Measurements from ENCODE around the gene HPN. TPM values are rescaled to one million over a fixed set of nuclear protein-coding genes. Genes with fewer than 3 reads are reported as not detected.

Gene HPN
- total RNA-seq, 1 donor from 2014 or later, result under 0.01 TPM

GRCh38 chr19:35080613-35081170 is 39.2 kb downstream of the HPN start:
- DNase-seq (ENCODE audit: low read depth in 2 of 2), result no peak

GRCh38 chr19:35081201-35081600 is 39.7 kb downstream of the HPN start:
- no peak for DNase-seq (ENCODE audit: low read depth in 2 of 2)

- DNase-seq (ENCODE audit: low read depth in 2 of 2), result no peak
Observed at GRCh38 chr19:35083691-35084508, 42.4 kb downstream of the HPN start.

- DNase-seq (ENCODE audit: low read depth in 2 of 2), result no peak
Observed at GRCh38 chr19:35084509-35084762, 42.9 kb downstream of the HPN start.

DNA sequence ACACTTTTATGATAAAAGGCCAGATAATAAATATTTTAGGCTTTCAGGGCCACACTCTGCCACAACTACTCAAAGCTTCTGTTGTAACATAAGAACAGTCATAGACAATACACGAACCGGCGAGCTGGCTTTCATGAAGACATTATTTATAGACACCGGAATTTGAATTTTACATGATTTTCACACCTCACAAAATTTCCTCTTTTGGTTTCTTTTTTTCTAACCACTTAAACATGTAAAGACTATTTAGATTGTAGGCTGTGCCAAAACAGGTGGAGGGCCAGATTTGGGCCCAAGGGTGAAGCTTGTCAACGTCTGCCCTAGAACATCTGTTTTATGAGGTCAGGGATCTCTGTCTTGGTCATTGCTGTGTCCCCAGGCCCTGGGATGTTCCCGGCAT is 44.4 kb downstream of the HPN start:
- DNase-seq (ENCODE audit: low read depth in 2 of 2), result no peak

DNA sequence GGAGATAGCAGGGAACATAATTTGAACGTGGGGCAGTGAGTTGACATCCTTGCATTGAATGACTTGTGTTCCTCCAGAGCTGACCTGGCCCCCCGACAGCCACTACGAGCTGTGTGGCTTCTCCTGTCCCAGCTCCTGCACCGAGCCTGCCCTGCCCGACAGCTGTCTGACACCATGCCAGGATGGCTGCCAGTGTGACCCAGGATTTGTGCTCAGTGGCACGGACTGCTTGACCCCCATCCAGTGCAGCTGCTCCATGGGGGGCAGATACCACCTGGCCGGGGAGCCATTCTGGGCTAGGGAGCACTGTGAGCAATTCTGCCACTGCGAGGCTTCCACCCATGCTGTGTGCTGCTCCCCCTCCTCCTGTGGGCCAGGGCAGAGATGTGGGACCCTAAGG is 44.9 kb downstream of the HPN start:
- no peak for DNase-seq (ENCODE audit: low read depth in 2 of 2)

- no peak for DNase-seq (ENCODE audit: low read depth in 2 of 2)
Observed at GRCh38 chr19:35087393-35087792, 45.9 kb downstream of the HPN start.

- peak in 1 of 2 donors; percentile 55 for DNase-seq (ENCODE audit: low read depth in 2 of 2)
Observed at GRCh38 chr19:35088131-35088913, 46.8 kb downstream of the HPN start.

- DNase-seq (ENCODE audit: low read depth in 2 of 2), result no peak
Observed at GRCh38 chr19:35089554-35089953, 48.0 kb downstream of the HPN start.

DNA sequence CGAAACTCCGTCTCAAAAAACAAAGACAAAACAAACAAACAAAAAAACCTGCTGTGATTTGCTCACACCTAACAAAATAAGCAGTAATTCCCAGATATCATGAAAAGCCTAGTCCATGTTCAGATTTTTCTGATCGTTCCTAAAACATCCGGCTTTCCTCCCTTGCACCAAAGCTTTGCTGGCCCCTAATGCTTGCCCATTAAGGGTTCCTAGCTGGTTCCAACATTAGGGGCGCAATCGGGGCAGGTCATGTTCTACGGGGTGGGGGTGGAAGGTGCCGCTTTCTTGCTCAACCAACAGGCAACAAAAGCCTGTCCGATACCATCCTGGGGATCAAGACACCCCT is 48.6 kb downstream of the HPN start:
- DNase-seq (ENCODE audit: low read depth in 2 of 2), result no peak

GRCh38 chr19:35090506-35091214 is 49.1 kb downstream of the HPN start:
- peak; percentile 56 to 72 for DNase-seq (ENCODE audit: low read depth in 2 of 2)

DNA sequence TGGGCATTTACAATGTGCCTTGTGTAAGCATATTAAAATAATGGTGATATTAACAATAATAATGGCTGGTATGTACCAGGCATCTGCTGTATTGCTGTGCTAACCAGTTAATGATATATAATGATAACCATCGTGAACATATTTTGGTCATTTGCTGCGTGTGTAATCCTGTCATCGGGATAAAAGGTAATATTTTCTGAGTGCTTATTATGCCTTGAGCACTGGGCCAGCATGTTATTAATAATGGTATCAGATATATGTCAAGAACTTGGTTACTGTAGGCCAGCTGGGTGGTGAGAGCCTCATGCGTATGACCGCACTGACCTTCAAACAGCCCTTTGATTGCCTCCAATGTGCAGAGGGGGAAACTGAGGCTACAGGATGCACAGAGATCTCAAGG is 51.9 kb downstream of the HPN start:
- DNase-seq (ENCODE audit: low read depth in 2 of 2), result no peak

- no peak for DNase-seq (ENCODE audit: low read depth in 2 of 2)
Observed at GRCh38 chr19:35093941-35094647, 52.6 kb downstream of the HPN start.

DNA sequence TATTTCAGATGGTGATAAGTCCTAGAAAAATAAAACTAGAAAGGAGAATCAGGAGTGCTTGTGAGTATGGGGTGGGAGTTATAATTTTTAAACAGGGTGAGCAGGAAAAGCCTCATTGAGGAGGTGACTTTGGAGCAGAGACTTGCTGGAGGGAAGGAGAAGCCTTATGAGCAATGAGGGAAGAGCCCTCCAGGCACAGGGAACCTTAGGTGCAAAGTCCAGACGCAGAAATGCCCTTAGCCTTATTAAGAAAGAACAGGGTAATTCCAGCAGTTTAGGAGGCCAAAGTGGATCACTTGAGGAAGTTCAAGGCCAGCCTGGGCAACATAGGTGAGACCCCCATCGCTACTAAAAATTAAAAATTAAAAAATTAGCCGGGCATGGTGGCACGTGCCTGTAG is 53.1 kb downstream of the HPN start:
- no peak for DNase-seq (ENCODE audit: low read depth in 2 of 2)

GRCh38 chr19:35095667-35096368 is 54.3 kb downstream of the HPN start:
- DNase-seq (ENCODE audit: low read depth in 2 of 2), result no peak

- no peak for DNase-seq (ENCODE audit: low read depth in 2 of 2)
Observed at GRCh38 chr19:35098413-35099049, 57.0 kb downstream of the HPN start.

- DNase-seq (ENCODE audit: low read depth in 2 of 2), result no peak
Observed at GRCh38 chr19:35099155-35099896, 57.8 kb downstream of the HPN start.

DNA sequence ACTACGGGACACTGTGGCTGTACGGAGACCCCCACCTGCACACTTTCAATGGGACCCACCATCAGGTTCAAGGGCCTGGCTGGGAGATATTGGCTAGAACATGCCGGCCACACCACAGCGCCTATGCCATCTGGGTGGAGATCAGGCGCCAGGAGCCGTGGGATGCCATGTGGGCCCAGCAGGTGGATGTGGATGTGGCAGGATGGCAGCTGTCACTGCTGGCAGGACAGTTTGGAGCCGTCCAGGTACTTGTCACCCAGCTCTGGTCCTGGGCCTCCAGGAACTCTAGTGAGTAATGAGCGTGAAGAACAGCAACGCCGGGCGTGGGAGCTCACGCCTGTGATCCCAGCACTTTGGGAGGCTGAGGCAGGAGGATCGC is 58.4 kb downstream of the HPN start:
- no peak for DNase-seq (ENCODE audit: low read depth in 2 of 2)

GRCh38 chr19:35100588-35101533 is 59.3 kb downstream of the HPN start:
- DNase-seq (ENCODE audit: low read depth in 2 of 2), result no peak

Data from lung microvascular endothelial cell (primary cell).